Activated T-cell treated with anti-CD3 and anti-CD28 coated beads, Interleukin-2, amount 50 U/mL, for 24 hours (primary cell): Measurements from ENCODE around the gene SP140L.
"Not testable (repeated sequence)": the region's sequence is repeated elsewhere in the genome, so short reads cannot be mapped to it uniquely, and the experiment has no call there.

Source experiments
- DNase-seq: peaks from one replicate; pipeline ENCODE4 v3.0.0-alpha.2; 2020
- H3K27ac Mint-ChIP-seq: 2 replicates; pipeline ENCODE4 v1.8.0; 2020; ENCODE audit warnings: mild to moderate bottlenecking, mixed read lengths
- H3K27me3 Mint-ChIP-seq: 2 replicates; pipeline ENCODE4 v1.8.0; 2020; ENCODE audit warnings: mixed read lengths
- H3K36me3 Mint-ChIP-seq: 2 replicates; pipeline ENCODE4 v1.8.0; 2020; ENCODE audit warnings: low read depth, mixed read lengths
- H3K4me1 Mint-ChIP-seq: 2 replicates; pipeline ENCODE4 v1.8.0; 2020; ENCODE audit warnings: low read depth, mixed read lengths
- H3K4me3 Mint-ChIP-seq: 2 replicates; pipeline ENCODE4 v1.8.0; 2020; ENCODE audit warnings: mild to moderate bottlenecking, moderate library complexity, mixed read lengths
- H3K9me3 Mint-ChIP-seq: 2 replicates; pipeline ENCODE4 v1.8.0; 2020; ENCODE audit warnings: mixed read lengths

The SP140L gene

GRCh38 chr2:230326453-230327417, at the start of gene SP140L:
TSS of gene SP140L (plus strand) at chr2:230327193. CDS start at chr2:230327270, 77 bp downstream.
- Mint-ChIP-seq H3K27ac (peak within 1 kb of the TSS; percentile 99), H3K27me3 (no peaks in the 10 kb centered on the region), H3K36me3 (peaks cover 49% of the 10 kb centered on the region), H3K4me1 (peaks cover 76% of the 10 kb centered on the region), H3K9me3 (peaks cover 3% of the 10 kb centered on the region), H3K4me3 (peak within 1 kb of the TSS; percentile 94)
- peak; percentile 83 for DNase-seq

DNA sequence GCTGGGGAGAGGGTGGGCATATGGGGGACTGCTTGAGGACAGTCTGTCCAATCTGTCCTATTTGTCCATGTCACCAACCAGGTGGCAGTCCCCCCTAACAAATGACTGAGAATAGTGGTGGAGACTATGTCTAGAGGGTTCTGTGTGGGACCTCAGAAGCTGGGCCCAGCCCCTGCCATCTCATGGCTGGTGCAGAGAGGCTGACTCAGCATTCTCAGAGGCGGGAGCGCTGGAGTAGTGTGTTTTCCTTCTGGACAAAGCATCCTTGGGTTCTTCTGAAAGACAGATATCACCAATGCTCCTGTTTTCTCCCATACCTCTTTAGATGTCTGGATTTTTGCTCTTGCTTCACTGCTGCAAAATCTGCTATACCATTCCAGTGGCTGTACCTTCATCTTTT, 44.1 kb upstream of the SP140L start:
- H3K4me3 Mint-ChIP-seq = no peak overlapping the region
- H3K9me3 Mint-ChIP-seq = no peaks in the 10 kb centered on the region
- H3K36me3 Mint-ChIP-seq = peaks cover 69% of the 10 kb centered on the region
- DNase-seq = no peak
- no peak overlapping the region for H3K27ac Mint-ChIP-seq
- peaks cover 23% of the 10 kb centered on the region for H3K4me1 Mint-ChIP-seq
- H3K27me3 Mint-ChIP-seq = no peaks in the 10 kb centered on the region

DNA sequence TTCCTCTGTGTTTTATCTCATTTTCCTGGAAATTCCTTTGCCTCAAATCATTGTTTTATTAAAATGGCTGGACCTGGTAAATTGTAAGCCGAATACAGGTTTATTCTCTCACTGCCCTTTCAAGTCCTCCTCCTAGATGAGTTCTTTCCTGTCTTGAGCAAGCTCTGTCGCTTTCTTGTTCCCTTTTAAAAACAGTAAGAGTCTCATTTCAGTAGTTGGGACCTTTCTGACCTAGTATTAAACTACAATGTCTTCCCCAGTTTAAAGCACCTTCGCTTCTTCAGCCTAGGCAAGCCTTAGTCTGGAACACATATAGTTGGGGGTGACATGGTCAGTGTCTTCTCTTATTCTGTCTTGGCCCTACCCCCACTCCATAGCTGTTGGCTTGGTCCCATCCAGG, 40.9 kb upstream of the SP140L start:
- Mint-ChIP-seq H3K27ac (peak overlapping the region; percentile 38), H3K27me3 (no peaks in the 10 kb centered on the region), H3K36me3 (peaks cover 75% of the 10 kb centered on the region), H3K4me1 (peaks cover 36% of the 10 kb centered on the region), H3K9me3 (peaks cover 8% of the 10 kb centered on the region), H3K4me3 (no peak overlapping the region)
- no peak for DNase-seq

GRCh38 chr2:230289311-230289710, 37.7 kb upstream of the SP140L start:
- H3K36me3 Mint-ChIP-seq = peaks cover 90% of the 10 kb centered on the region
- H3K9me3 Mint-ChIP-seq, H3K4me3 Mint-ChIP-seq, H3K27ac Mint-ChIP-seq, DNase-seq, H3K27me3 Mint-ChIP-seq: not testable (repeated sequence)
- peaks cover 36% of the 10 kb centered on the region for H3K4me1 Mint-ChIP-seq

GRCh38 chr2:230295192-230295591, 31.8 kb upstream of the SP140L start:
- no peak overlapping the region for H3K4me3 Mint-ChIP-seq
- H3K36me3 Mint-ChIP-seq = peaks cover 99% of the 10 kb centered on the region
- no peak for DNase-seq
- H3K9me3 Mint-ChIP-seq = peaks cover 15% of the 10 kb centered on the region
- H3K27me3 Mint-ChIP-seq = no peaks in the 10 kb centered on the region
- H3K4me1 Mint-ChIP-seq = peaks cover 12% of the 10 kb centered on the region
- no peak overlapping the region for H3K27ac Mint-ChIP-seq

GRCh38 chr2:230296917-230297316, 30.1 kb upstream of the SP140L start:
- Mint-ChIP-seq H3K27ac (no peak overlapping the region), H3K4me3 (no peak overlapping the region), H3K4me1 (peaks cover 12% of the 10 kb centered on the region), H3K27me3 (no peaks in the 10 kb centered on the region), H3K36me3 (peaks cover 99% of the 10 kb centered on the region), H3K9me3 (peaks cover 23% of the 10 kb centered on the region)
- DNase-seq = no peak

GRCh38 chr2:230299618-230300017, 27.4 kb upstream of the SP140L start:
- Mint-ChIP-seq H3K4me1 (peaks cover 12% of the 10 kb centered on the region), H3K4me3 (no peak overlapping the region), H3K36me3 (peaks cover 85% of the 10 kb centered on the region), H3K27me3 (no peaks in the 10 kb centered on the region), H3K9me3 (peaks cover 33% of the 10 kb centered on the region), H3K27ac (no peak overlapping the region)
- DNase-seq = no peak

DNA sequence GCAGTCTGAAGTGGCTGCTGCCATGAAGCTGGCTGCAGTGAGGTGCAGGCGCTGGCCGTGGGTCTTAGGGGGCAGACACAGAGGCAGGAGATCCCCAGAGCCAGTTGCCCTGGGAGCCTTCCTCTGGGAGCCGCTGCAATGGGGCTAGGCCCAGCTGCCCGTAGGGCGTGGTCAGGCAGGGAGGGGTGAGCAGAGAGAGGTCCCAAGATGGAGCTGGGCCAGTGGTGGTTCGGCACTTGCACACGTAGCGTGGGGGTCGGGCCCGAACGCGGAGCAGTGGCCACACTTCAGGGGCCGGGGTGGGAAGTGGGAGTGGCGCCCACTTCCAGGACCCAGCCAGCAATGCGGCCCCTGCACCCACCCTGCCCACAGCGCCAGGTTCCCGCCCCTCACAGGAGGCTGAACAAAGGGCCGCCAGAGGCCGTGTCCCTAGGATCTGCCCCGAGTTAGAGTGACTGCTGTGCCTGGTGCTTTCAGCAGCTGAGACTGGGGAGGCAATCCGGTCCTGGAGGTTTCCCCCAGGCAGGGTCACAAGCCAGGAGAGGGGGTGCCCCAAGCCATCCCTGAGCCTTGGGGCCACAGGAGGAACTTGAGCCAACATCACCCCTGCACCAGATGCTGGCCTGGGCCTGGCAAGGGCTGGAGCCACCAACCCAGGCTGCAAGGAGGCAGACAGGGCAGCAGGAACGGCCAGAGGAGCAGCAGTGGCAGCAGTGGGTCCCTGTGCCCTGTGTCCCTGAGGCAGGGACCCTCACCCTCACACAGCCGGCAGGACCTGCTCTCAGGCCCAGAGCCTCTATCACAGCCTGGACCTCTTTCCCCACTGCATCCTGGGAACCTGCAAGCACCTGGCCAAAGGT, 21.3 kb upstream of the SP140L start:
- no peak overlapping the region for H3K27ac Mint-ChIP-seq
- H3K4me1 Mint-ChIP-seq = no peaks in the 10 kb centered on the region
- H3K36me3 Mint-ChIP-seq = peaks cover 71% of the 10 kb centered on the region
- no peak for DNase-seq
- H3K4me3 Mint-ChIP-seq = no peak overlapping the region
- H3K27me3 Mint-ChIP-seq = no peaks in the 10 kb centered on the region
- H3K9me3 Mint-ChIP-seq = peaks cover 13% of the 10 kb centered on the region

- H3K27ac Mint-ChIP-seq = no peak overlapping the region
- peaks cover 13% of the 10 kb centered on the region for H3K9me3 Mint-ChIP-seq
- H3K36me3 Mint-ChIP-seq = peaks cover 63% of the 10 kb centered on the region
- DNase-seq = no peak
- no peak overlapping the region for H3K4me3 Mint-ChIP-seq
- H3K27me3 Mint-ChIP-seq = no peaks in the 10 kb centered on the region
- H3K4me1 Mint-ChIP-seq = peaks cover under 1% of the 10 kb centered on the region
Measured at GRCh38 chr2:230306474-230306873, 20.5 kb upstream of the SP140L start.

GRCh38 chr2:230307485-230307884, 19.5 kb upstream of the SP140L start:
- peaks cover 8% of the 10 kb centered on the region for H3K9me3 Mint-ChIP-seq
- H3K27me3 Mint-ChIP-seq = no peaks in the 10 kb centered on the region
- no peak for DNase-seq
- H3K27ac Mint-ChIP-seq = no peak overlapping the region
- peaks cover 2% of the 10 kb centered on the region for H3K4me1 Mint-ChIP-seq
- H3K4me3 Mint-ChIP-seq = no peak overlapping the region
- peaks cover 66% of the 10 kb centered on the region for H3K36me3 Mint-ChIP-seq

DNA sequence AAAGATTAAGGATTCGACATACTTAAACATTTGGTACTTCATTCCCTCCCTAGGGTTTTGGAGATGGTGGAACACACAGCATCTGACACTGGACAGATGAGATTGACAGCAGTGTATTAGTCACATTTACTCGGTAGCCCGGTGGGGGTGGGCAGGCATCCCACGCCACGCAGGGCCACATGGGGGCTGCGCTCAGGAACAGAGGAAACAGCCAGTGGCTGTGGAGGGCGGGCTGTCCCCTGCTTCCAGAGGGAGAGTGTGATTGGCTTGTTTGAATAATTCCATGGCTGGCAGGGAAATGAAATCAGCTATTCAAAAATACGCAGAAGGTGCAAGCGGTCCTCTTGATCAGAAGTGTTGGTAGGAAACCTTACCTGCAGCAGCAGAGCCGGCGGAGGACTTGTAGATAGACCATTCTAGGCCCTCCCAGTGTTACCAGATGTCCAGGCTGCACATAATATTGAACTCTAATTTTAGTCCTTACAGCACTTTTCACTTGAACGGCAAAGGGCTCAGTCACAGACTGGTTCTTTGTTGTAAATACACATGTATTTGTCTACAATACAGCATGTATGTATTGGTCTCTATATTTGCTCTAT, 18.5 kb upstream of the SP140L start:
- no peak for DNase-seq
- H3K27ac Mint-ChIP-seq = no peak overlapping the region
- no peaks in the 10 kb centered on the region for H3K27me3 Mint-ChIP-seq
- no peaks in the 10 kb centered on the region for H3K9me3 Mint-ChIP-seq
- H3K4me1 Mint-ChIP-seq = peaks cover 2% of the 10 kb centered on the region
- peaks cover 73% of the 10 kb centered on the region for H3K36me3 Mint-ChIP-seq
- H3K4me3 Mint-ChIP-seq = no peak overlapping the region

- not testable (repeated sequence) for H3K4me3 Mint-ChIP-seq, H3K27me3 Mint-ChIP-seq, H3K4me1 Mint-ChIP-seq, DNase-seq, H3K27ac Mint-ChIP-seq, H3K9me3 Mint-ChIP-seq
- peaks cover 80% of the 10 kb centered on the region for H3K36me3 Mint-ChIP-seq
Measured at GRCh38 chr2:230310792-230311191, 16.2 kb upstream of the SP140L start.

DNA sequence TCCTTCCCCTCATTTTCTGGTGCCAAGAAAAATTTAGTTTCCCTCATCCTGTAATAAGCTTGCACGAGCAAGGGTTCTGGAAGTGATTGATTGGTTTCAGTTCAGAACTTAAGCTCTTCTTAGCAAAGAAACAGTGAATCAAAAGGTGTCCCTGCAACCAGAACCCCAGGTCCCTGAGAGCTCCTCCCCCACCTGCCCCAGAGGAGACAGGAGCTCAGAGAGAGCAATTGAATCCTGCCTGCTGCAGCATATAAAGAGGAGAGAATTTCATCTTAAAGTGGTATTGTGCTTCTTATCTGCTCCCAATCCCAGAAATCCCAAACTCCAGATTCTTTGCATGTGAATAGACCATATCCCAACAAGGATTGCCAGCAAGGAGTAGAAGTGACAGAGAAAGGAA, 15.4 kb upstream of the SP140L start:
- H3K27ac Mint-ChIP-seq, H3K9me3 Mint-ChIP-seq, DNase-seq, H3K27me3 Mint-ChIP-seq, H3K4me1 Mint-ChIP-seq, H3K4me3 Mint-ChIP-seq: not testable (repeated sequence)
- H3K36me3 Mint-ChIP-seq = peaks cover 79% of the 10 kb centered on the region

GRCh38 chr2:230312638-230313037, 14.4 kb upstream of the SP140L start:
- no peak for DNase-seq
- no peaks in the 10 kb centered on the region for H3K9me3 Mint-ChIP-seq
- peaks cover 76% of the 10 kb centered on the region for H3K36me3 Mint-ChIP-seq
- peaks cover 15% of the 10 kb centered on the region for H3K4me1 Mint-ChIP-seq
- H3K27me3 Mint-ChIP-seq = no peaks in the 10 kb centered on the region
- H3K27ac Mint-ChIP-seq = no peak overlapping the region
- H3K4me3 Mint-ChIP-seq = no peak overlapping the region
